GM19023 (cell line): ENCODE data around the gene EIF4E1B.

ENCODE experiments used
- ATAC-seq: cut with Tn5 transposase; IDR thresholded peaks from one replicate; pipeline ENCODE4 v1.9.1; 2021; ENCODE audit warnings: mild to moderate bottlenecking, moderate library complexity; ENCODE audit not compliant: unreplicated experiment

The EIF4E1B gene

DNA sequence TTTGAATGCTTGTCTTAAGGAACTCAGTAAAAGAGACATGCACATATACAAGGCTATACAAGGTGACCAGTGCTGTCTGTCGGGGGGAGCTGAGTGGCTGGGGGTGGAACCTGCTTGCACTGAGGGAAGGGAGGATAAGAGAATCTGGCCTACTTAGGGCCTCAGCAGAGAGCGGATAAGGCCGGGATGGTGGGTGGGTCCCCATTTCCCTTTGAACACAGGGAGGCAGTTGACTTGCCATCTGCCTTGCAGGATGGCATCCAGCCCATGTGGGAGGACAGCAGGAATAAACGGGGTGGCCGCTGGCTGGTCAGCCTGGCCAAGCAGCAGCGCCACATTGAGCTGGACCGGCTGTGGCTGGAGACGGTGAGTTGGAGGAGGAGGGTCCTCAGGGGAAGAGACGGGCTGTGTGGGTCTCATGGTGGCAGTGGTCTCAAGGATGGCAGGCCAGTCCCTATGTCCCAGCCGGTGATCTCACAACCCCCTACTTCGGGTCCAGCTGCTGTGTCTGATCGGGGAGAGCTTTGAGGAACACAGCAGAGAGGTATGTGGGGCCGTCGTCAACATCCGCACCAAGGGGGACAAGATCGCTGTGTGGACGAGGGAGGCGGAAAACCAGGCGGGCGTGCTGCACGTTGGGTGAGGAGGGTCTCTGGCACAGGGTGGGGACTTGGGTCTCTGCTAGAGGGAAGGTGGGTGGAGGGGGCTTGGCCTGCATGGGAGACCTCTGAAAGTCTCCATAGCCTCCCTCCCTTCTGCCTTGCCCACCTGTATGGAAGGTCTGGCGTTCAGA is 14.6 kb downstream of the EIF4E1B start:
- ATAC-seq = no peak

DNA sequence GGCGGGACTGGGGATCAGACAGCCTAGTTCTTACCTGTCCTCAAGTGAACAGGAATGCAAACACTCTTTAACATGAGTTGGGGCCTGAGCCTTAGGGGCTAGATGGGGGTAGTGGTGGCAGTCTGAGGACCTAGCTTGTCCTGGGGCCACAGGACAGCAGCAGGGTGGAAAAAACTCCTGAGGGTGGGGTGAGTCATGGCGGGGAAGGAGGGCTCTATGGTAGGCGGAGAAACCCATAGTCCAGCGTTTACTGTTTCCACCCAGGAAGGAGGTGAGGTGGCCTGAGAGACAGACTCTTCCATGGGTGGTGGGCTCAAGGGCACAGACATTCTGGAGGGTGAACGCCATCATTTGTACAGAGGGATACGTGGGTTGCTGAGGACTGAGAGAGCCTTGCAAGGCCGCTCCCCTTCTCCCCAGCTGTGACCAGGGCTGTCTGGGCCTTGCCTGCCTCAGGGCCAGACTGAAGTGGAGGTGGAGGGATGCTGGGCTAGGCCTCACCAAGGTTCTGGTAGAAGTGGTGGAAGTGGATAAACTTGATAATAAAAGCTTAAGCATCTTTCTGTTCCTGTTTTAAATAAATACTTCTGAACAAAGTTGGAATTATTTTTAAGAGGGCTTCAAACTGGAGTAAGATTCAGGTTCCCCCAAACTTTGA is 15.7 kb downstream of the EIF4E1B start:
- no peak for ATAC-seq

DNA sequence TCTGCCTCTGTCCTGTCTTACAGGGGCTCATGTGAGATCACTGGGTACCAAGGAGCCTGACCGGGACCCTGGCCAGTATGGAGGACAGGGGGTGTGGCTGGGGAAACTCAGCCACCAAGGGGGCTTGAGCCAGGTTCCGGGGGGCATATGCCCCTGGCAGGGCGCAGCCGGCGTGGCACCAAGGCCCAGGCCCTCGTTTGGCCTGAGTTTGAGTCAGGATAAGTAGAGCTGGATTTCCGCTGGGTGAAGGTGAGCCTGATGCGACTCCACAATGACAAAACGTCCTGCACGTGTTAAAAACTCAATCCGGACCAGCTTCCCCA is 16.2 kb downstream of the EIF4E1B start:
- peak; percentile 3 for ATAC-seq

DNA sequence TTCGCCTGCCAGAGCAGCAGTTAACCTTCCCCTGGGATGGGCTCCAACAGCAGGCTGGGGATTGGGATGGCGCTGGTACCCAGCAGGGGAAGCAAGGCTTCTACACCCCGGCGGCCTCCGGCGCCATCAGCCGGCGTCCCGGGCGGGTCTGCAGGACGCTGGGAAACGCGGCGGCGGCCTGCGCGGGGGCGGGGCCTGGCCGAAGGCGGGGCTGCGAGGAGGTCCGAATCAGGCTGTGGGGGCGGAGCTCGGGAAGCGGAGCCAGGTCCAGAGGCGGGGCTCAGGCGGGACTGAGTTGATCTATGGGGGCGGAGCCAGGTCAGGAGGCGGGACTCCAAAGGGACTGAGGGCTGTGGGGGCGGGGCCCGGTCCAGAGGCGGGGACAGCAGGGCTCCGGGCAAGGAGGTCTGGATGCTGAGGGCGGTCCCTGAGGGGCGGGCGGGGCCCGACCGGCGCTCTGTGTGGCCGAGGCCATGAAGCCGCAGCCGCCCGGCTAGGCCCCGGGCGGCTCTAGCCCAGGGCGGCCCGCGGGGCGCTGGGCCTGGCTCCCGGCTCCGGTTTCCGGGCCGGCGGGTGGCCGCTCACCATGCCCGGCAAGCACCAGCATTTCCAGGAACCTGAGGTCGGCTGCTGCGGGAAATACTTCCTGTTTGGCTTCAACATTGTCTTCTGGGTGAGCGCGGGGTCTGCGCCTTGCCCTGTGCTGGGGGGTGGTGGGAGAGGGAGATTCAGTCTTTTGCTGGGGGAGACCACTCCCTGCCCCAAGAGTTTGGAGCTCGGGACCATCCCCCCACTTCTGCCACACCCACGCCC is 16.8 kb downstream of the EIF4E1B start, which contains the start of gene TSPAN17:
Gene TSPAN17 (plus strand): TSS at position 455 of the 813 bp plus-strand sequence. CDS start 132 bp downstream, at position 587.
- peak; percentile 91 for ATAC-seq

DNA sequence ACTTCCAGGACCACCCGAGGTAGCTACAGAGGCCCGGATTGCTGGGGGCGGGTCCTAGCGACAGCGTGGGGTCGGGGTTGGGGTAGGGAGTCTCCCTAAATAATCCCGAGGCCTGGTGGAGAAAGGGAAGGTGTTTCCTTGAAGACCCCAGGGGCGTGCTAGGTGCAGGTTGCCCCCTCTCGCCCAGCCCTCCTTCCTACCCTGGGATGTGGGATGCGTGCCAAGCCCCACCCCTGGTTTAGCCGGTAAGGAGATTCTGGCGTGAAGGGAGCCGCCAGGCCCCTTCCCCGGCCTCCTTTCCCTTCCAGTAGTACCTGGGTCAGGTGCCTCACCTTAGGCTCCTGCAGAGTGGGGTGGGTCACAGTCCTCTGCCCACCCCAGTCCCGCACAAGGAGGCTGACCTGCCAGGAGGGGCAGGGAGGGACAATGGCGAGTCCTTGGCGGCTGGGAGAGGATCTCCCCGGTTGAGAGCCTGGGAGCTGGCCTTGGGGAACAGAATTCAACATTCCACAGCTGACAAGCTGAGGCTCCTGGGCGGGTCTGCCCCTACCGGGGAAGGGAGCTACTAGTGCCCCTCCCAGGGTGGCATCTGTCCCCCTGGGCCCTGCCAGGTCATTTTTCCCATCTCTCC is 17.5 kb downstream of the EIF4E1B start:
- ATAC-seq = no peak

DNA sequence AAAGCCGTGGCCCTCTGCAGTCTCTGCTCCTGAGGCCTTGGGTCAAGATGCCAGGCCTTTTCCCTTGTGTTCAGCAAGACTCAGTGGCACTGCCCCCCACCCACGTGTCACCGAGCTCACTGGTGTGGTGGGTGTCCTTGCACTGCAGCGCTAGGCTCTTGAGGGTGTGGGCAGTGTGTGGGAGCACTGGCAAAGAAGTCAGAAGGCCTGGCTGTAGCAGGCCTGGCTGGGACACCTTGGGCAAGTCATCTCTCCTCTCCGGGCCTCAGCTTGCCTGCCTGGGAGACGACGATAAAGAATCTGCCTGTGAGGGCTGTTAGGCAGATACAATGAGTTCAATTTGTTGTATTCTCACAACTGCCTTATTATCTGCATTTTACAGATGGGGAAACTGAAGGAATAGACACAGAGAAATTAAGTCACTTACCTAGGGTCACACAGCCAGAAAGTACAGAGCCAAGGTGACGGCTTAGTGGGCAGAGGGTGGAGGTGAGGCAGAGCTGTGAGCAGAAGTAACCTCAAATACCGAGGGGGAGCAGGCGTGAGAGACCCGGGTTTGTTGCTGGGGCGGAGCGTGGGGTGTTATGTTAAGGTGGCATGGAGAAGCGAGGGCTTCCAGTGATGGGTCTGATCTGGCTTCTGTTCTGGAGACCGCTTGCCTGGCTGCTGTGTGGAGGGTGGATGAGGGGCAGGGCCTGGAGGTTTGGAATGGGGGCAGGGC is 18.2 kb downstream of the EIF4E1B start:
- ATAC-seq = no peak

DNA sequence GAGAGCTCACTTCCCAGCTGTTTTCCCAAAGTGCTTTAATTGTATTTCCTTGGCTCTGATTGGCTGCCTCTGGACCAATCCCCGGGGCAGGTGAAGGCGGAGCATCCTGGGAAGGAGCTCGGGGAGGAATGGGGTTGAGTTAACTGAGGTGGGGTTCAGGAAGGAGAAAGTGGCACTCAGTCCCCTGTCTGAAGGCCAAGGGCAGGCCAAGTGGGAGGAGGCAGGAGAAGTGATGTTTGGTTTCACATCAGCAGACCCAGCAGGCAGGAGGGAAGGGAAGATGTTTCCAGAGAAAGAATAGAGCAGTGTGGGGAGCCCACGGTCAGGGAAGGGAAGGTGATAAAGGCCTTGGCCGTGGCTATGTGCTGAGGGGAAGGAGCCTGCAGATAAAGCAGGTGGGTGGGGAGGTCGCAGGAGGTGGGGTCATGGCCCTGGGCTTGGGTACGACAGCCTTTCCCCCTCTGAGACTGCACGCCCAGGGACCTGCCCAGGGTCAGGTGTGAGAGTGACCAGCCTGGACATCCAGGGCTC is 19.9 kb downstream of the EIF4E1B start:
- ATAC-seq = no peak

DNA sequence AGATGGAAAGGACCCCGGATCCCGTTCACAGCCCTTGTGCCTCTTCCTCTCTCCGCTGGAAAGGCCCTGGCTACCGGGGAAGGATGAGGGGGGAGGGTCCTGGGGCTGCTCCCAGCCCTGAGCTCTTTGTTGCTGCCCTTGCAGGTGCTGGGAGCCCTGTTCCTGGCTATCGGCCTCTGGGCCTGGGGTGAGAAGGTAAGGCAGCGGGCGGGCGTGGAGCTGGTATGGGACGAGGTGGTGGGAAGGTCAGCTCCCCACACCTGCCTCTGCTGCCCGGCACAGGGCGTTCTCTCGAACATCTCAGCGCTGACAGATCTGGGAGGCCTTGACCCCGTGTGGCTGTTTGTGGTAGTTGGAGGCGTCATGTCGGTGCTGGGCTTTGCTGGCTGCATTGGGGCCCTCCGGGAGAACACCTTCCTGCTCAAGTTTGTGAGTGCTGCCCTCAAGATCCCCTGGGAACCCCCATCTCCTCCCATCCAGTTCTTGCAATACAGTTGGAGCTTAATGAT is 21.1 kb downstream of the EIF4E1B start:
- ATAC-seq = no peak

DNA sequence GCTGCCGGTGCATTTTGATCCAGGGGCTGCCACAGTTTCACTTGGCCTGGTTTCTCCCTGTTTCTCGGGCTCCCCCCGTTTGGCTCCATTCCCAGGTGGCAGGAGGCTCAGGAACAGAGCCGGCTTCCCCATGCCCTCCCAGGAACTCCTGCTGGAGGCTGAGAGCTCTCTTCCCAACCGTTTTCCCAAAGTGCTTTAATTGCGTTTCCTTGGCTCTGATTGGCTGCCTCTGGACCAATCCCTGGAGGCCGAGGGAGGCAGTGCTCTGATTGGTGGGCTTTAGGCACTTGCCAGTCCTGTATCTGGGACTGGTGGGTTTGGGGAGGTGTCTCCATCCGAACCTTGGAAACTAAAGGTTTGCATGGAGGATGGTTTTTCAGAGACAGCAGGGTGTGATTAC is 21.7 kb downstream of the EIF4E1B start:
- no peak for ATAC-seq

DNA sequence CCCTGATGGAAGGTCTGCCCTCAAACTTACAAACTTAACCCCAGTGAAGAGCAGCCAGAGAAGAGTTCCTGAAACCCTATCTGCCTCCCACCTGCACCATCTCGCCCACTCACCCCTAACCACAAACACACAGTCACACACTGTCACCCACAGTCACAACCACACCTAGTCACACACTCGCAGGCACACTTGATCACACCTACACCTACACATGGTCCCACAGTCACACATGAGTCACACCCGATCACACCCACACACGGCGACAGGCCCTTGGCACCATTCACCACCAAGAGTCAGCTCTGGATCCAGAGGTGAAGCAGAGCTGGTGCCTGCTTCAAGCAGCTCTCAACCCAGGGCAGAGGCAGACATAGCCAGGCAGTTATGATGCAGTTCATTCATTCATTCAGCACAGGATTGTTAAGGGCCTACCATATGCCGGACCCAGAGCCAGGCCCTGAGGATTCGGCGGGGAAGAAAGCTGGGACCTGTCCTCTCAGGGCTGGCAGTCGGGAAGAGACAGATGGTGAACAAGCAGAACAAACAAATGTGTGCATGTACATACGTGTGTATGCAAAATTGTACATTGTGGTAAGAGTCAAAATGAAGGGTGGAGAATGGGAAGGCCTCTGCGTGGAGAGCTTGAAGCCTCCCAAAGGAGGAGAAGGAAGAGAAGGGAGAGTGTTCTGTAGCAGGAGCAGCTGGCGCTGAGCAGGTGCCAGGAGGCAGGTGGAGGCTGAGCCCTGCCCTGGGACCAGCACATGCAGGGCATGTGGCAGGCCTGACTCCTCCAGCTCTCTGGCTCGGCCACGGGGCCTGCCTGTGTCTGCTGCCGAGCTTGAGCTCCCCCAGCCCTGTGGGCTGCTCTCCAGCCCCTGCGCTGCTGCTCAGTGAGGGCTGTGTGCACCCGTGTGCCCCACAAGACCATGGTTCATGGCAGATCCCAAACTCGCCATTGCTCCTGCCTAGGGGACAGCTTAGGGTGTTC is 23.2 kb downstream of the EIF4E1B start:
- ATAC-seq = no peak

DNA sequence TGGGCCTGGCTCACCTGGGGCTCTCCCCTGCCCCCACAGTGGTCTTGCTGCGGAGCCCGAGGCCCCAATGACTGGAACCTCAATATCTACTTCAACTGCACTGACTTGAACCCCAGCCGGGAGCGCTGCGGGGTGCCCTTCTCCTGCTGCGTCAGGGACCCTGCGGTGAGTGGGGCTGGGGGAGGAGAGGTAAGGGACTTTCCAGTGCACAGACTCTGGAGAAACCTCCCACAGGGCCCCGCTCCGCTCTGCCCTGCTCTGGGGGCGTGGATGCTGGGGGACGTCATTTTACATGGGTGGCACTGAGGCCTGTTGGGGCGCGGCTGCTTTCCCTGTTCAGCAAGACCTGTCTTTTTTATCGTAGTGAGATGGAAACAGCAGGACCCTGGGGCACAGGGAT is 24.4 kb downstream of the EIF4E1B start:
- ATAC-seq = no peak

DNA sequence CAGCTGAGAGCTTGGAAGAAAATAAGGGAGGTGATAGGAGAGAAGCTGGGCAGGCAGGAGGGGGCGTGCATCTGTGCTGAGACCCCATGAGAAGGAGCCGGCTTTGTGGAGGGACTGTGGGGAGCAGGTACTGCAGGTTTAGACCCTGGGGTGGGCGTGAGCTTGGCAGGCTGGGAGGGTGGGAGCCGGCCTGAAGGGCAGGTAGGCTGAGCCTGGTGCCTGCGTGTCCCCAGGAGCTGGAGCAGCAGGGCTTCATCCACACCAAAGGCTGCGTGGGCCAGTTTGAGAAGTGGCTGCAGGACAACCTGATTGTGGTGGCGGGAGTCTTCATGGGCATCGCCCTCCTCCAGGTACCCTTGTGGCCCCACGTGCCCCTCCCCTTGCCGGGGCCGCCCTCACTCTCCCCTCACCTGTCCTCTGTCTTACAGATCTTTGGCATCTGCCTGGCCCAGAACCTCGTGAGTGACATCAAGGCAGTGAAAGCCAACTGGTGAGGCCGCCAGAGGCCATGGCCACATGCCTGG is 26.1 kb downstream of the EIF4E1B start:
- ATAC-seq = no peak

DNA sequence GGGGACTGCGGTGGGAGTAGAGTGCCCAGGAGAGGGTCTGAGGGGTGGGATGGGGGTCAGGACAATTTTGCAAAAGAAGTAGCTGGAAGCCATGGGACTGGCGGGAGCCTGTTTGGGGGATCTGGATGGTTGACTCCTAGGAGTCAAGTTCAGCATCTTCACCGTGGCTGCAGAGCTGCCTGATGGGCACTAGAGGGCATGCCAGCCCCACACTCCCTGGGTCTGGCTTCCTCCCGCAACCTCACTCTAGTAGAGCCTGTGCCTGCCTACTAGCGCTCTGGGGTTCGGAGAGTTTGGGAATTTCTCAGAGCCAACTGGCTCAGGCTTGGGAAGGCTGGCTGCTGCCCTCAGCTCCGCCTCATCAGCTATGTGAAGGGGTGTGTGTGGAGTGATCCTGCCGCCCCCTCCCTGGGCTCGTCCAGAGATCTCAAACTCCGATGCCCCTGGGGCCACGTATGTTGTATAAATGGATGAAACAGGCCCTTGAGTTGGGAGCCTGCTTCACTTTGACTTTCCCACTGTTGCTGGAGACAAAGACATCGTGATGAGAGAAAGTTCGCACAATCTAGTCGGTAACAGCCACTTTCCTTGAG is 27.6 kb downstream of the EIF4E1B start:
- peak; percentile 42 for ATAC-seq

DNA sequence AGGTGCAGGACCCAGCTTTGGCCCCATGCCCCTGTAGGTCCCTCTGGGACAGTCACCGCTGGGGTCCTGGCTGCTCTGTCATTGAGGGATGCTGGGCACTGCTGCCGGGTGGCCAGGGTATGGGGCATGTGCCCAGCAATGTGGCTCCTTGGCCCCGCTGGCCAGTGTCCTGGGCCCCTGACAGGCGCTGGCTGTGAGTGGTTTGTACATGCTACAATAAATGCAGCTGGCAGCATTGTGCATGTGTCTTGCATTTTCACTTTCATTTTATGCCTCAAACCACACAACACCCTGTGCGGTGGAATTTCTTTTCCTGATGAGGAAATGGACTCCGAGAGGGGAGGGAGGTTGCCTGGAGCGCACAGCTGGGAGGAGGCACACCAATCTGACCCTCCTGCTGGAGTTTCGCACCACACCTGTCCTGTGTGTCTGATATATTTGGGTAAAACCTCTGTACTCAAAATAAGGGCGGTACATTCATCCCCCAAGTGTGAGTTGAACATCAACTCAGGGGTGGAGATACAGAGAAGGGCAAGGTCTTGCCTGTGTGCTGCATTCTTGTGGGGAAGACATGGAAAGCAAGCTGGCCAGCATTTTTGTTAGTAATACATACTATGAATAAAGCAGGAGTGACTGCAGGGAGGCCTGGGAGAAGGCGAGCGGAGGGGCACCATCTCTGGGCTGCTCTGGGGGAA is 28.5 kb downstream of the EIF4E1B start:
- no peak for ATAC-seq

DNA sequence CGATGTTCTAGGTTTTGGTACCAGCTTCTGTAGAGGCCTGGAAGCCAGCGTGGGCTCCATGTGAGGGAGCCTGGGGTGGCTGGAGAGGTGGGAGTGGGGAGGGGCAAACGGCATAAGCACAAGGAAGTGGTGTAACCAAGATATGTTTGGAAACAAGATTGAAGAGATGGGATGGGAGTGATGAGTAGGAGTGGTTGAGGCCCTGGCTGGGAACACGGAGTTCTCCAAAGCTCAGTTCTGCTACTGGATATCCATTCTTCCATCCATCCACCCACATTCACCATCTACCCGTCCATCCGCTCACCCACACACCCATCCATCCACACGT is 29.0 kb downstream of the EIF4E1B start:
- ATAC-seq = no peak

DNA sequence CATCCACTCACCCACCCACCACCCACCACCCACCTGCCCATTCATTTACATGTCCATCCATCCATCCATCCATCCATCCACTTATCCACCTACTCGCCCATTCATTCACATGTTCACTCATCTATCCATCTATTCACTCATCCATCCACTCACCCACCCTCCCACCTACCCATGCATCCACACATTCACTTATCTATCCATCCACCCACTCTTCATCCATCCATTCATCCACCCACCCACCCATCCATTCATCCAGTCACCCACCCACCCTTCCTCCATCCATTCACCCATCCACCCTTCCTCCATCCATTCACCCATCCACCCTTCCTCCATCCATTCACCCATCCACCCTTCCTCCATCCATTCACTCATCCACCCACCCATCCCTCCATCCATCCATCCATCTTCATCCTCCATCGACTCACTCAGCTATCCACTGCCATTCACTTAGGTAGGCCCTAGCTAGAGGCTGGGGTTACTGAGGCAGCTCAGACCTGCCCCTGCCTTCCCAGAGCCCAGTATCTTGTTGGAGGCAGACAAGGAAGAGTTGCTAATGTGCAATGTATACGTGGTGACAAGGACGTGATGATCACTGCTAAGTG is 29.5 kb downstream of the EIF4E1B start:
- no peak for ATAC-seq

DNA sequence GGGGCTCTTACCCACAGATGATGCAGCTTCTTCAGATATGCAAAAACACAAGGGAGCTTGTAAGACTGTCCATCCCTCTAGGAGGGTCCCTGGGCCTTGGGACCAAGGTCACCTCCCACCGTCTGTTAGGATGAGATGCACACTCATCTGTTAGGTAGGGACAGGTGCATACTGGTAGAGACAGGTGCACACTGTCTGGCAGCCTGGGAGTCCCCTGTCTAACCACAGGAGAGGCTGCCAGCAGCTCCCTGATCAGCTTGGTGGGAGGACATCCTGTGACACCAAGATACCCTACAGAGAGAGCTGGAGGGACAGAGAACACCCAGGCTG is 30.0 kb downstream of the EIF4E1B start:
- peak; percentile 38 for ATAC-seq
